ENCODE data around the gene EFCAB14.
"Not testable (repeated sequence)": the region's sequence is repeated elsewhere in the genome, so short reads cannot be mapped to it uniquely, and the experiment has no call there.

EFCAB14 gene, protein sequence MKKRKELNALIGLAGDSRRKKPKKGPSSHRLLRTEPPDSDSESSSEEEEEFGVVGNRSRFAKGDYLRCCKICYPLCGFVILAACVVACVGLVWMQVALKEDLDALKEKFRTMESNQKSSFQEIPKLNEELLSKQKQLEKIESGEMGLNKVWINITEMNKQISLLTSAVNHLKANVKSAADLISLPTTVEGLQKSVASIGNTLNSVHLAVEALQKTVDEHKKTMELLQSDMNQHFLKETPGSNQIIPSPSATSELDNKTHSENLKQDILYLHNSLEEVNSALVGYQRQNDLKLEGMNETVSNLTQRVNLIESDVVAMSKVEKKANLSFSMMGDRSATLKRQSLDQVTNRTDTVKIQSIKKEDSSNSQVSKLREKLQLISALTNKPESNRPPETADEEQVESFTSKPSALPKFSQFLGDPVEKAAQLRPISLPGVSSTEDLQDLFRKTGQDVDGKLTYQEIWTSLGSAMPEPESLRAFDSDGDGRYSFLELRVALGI

DNA sequence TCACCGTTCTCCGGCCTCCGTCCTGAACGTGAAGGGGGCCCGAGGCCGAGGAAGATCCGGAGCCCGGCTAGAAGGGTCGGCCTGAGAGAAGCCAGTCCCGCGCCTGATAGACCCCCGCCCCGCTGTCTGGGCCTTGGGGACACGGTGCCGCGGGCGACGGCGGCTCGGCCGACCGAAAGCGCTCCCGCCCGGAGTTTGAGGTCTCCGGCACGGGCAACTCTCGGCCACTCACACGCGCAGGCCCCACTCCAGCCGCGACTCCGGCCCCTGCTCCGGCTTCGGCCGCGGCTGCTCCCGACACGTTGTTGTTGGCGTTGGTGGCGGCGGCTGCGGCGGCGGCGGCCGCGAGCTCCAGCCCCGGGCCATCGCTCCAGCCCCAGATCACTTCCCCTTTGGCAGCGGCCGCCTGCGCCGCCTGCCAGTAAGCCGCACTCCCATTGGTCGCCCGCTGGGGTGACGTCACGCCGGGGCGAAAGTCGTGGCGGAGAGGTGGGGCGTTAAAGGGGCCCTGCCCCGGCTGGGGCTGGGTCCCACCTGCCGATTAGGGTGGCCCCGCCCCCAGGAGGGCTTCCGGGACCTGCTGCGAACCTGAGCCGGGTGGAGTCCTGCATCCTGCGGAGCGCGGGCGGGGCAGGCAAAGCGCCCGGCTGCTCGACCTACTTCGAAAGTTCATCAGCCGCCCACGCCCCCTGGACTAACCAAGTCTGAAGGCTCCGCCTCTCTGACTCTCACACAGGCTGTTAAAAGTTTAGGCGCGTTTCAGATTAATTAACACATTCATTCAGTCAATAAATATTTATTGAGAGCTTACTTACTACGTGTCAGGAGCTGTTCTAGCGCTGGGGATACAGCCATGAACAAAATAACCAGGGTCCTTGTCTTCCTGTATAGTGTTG is at the start of gene EFCAB14:
Gene EFCAB14 (minus strand): TSS at position 388 of the 896 bp plus-strand sequence. CDS start 1,027 bp downstream, outside the sequence.
- peak; percentile 90 for FAIRE-seq
- peak; percentile 98 for DNase-seq (ENCODE audit: low spot score)

DNA sequence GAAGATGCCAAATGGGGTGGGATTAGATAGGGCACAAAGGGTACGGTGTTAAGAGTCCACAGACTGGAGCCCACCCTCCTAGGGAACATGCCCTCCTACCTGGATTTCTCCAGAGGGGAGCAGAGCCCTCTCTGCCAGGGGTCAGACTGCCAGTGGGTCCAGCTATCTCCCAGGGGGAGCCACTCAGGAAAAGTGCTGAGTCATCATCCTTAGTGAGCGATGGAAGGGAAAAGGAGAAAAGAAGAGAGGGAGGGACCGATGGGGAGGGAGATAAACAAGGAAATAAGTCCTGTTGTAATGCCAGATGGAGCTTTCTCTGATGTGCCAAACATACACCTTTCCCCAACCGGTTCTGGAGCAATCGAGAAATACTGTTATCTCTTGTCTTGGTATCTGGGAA is 49.5 kb upstream of the EFCAB14 start:
- DNase-seq (ENCODE audit: low spot score) (no peak), FAIRE-seq (no peak)

DNA sequence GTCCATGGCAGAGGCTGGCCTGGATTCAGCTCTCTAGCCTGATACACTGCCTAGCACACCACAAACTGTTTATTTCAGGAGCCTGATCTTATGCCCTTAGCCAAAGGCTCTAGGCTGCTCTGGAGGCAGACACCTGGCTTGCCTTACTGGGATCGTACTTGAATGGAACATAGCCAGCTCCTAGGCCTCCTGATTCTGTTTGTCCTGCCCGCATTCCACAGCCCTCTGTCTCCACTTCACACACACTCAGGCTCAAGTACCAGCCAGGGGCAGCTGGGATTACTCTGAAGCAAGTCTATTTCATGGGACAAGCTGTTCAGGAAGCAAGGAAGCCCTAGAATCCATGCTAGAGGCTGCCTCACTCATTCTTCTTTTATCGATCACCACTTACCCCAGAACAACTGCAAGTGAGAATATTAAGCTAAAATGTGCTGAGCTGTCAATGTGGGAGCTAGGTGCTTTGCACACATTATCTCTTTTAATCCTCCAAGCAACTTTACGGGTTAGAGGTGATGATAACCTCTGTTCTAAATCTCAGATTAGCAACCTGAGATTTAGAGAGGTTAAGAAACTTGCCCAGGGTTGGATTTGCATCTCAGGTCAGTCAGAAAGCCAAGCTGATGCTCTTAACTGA is 48.9 kb upstream of the EFCAB14 start:
- FAIRE-seq (no peak), DNase-seq (ENCODE audit: low spot score) (no peak)

DNA sequence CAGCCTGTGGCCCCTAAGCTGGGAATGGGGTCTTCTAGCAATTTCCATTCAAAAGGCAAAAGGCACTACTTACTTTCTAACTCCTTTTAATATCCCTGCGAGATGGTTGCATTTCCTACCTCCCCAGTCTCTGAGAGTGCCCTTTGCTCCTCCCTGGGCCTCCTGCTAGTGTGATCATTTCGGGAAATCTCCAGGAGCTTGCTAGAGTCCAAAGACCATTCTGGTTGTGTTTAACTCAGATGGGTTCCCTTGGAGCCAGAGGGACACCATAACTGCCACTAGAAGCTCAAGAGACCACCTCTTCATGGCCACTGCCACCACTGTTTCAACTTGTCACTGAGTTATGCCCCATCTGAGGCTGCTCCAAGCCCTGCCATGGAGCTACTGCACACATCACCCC is 45.5 kb upstream of the EFCAB14 start:
- FAIRE-seq: no peak
- DNase-seq (ENCODE audit: low spot score): no peak

DNA sequence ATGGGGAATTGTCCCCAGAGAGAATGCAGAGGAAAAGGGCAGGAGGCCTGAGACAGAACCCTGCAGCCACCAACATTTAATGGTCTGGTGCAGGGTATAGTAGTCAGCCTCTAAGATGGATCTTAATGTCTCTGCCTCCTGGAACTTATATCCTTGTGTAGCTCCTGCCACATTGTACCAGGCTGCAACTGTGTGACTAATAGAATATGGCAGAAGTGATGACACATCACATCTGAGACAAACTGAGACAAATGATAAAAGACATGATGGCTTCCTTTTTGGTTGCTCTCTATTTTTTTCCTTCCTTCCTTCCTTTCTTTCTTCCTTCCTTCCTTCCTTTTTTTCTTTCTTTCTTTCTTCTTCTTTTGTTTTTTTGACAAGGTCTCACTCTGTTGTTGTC is 42.8 kb upstream of the EFCAB14 start:
- DNase-seq (ENCODE audit: low spot score): no peak
- no peak for FAIRE-seq

DNA sequence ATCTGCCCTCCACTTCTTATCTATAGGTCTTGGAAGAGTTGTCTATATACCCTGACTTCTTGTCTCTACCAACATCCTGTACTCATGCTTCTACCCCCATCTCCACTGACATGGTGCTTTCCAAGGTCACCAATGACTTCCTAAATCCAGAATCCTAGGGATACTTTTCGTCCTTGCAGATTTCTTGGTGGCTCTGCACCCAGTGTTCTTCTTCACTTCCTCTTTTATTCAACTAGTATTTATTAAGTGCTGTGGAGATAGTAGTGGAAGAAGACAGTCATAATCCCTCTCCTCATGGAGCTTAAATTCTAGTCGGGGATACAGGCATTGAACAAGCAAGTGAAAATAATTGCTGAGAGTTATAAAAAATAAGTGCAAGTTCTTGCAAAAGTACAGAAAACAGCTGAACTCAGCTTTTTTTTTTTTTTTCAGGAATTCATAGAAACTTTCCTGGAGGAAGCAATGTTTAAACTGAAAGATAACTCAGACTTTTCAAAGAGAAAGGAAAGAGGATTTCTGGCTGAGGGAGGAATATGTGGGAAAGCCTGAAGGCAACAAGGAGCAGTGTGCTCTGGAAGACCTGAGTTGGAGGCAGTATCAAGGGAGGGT is 41.7 kb upstream of the EFCAB14 start:
- FAIRE-seq: no peak

DNA sequence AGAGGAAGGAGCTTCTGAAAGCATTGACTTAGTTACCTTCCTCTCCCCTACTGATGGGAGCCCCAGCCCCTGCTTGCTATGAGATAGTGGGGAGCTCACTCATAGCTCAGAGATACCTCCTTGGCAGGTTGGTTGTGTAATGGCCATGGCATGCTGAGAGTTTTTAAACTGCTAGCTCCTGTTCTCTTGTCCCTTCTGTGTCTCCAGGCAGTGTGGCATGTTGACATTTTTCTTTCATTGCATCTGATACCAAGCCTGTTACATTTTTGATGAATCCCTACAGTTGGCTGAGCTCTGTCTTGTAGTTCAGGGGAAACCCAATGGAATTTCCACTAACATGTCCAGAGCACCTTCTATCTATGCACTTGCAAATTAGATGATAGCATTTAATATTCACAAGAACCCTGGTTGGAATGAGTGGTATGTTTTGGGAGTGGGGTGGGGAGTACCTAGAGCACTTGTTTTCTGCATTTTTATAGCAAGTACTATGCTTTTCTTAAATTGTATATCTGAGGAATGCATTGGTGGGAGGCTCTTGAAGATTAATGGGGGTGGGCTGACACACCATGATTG is 39.1 kb upstream of the EFCAB14 start:
- DNase-seq (ENCODE audit: low spot score) (no peak), FAIRE-seq (no peak)

More for the DNA sequence above, 41.7 kb upstream of the EFCAB14 start:
- no peak for DNase-seq (ENCODE audit: low spot score)

DNA sequence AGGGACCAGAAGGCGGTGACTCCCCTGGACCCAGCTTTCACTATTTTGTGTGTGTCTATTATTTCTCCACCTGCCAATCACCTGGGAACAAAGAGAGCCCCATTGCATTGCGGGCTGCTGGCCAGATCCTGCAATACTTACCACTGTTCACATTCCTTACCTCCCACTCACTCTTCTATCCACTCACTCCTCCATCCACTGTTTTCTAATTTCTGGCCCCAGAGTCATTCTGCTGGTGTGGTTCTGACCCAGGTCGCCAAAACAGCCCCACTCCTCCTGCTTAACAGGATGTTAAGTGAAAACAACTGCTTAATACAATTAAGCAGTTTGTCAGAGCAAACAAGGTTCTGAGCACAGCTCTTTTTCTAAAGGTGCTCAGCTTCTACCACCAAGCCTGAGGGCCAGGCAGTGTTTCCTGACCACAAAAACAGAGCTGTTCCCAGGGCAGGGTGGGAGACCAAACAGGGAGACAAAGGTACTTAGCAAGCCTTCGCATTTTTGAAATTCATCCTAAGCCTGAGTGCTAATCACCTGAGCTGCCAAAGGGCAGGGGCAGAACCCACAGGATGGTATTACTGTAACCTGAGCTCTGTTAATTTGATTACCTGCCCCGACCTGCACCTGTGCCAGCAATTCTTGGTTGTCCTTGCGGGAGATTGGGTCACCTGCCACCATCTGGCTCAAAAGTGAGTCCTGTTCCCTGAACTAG is 38.5 kb upstream of the EFCAB14 start:
- DNase-seq (ENCODE audit: low spot score): peak; percentile 47
- FAIRE-seq: no peak

DNA sequence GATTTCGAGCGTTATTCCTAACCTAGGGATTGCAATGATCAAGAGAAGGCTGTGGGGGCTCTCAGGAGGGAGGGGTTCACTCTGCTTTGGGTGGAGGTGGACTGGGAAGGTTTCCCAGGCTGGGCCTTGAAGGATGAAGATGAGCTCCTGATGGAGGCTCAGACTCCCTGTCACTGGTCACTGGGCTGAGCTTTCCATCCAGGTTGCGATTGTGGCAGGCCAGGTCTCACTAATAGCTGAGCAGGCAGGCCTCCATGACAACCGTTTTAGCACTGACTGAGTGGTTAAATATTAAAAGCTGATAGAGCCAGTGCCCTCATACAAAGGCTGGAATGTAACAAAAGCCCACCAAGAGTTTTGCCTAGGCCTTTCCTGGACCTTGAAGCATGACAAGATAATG is 36.2 kb upstream of the EFCAB14 start:
- FAIRE-seq: no peak

DNA sequence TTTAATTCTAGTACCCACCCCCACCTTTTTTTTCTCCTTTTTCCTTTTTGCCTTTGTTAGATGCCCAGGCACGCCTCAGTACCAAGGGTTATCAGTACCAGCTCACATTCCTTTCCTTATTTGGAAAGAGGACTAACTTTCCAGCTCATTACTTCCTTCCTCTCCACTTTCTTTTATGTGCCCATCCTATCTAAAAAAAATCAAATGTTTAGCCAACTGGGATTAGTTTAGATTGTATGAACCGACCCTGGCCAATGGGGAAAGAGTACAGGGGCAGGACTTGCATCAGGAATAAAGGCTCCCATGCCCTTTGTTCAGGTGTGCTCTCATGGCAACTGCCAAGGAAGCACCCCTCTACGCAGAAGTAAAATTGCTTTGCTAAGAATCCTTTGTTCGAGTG is 35.8 kb upstream of the EFCAB14 start:
- FAIRE-seq; DNase-seq (ENCODE audit: low spot score): not testable (repeated sequence)

More for the DNA sequence above, 36.2 kb upstream of the EFCAB14 start:
- DNase-seq (ENCODE audit: low spot score): no peak

DNA sequence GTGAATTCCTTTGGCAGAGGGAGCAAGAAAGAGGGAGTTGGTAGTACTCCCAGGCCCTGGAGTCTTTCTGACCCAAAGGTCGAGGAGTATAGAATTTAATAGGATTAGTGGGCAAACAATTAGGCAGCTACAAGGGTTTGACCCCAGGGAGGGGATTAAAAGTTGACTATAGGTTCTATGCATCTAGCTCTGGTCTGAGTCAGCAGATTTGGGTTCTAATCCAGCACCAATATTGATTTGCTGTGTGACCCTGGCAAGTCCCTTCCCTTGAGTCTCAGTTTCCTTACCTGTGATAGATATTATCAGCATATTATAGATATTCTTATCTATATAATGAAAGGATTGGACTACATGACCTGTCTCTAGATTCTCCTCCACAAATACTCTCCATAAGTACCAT is 35.1 kb upstream of the EFCAB14 start:
- DNase-seq (ENCODE audit: low spot score) (no peak), FAIRE-seq (no peak)

DNA sequence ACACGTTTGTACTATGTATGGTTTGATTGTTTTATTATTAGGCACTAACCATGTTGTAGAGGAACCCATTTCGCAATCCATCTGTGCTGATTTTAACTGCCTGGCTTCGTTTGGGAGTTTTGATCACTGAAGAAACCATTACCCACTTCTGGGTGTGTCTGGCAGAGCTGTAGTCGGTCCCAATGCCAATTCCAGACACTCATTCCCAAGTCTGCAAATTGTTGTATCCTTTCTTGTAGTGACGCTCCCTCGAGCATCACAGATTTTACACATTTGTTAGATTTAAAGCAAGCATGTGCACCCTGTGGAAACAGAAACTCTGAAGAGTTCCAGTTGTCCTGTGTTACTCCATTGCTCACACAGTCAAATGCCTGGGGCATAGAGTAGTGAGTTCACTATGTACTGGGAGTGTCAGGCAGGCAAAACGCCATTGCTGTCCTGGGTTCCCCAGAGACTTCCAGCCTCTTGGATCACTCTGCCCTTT is 31.0 kb upstream of the EFCAB14 start:
- FAIRE-seq (no peak), DNase-seq (ENCODE audit: low spot score) (no peak)

DNA sequence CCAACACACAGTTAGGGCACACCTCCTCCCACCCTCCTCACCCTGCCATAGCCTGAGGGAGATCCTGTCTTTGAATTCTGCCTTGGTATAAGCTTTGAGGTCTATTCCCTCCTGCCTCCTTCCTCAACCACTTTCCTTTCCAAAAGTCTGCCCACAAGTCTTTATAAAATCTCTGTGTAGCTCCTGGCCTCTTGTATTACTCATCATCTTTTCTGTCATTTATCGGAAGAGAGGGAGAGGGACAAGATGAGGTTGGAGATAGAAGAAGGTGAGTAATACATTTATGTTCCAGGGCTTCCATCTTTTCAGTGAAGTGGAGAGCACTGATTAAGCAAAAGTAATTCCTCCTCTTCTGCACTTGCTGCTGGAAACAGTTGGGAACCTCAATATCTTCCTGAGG is 30.5 kb upstream of the EFCAB14 start:
- FAIRE-seq: no peak
- no peak for DNase-seq (ENCODE audit: low spot score)

DNA sequence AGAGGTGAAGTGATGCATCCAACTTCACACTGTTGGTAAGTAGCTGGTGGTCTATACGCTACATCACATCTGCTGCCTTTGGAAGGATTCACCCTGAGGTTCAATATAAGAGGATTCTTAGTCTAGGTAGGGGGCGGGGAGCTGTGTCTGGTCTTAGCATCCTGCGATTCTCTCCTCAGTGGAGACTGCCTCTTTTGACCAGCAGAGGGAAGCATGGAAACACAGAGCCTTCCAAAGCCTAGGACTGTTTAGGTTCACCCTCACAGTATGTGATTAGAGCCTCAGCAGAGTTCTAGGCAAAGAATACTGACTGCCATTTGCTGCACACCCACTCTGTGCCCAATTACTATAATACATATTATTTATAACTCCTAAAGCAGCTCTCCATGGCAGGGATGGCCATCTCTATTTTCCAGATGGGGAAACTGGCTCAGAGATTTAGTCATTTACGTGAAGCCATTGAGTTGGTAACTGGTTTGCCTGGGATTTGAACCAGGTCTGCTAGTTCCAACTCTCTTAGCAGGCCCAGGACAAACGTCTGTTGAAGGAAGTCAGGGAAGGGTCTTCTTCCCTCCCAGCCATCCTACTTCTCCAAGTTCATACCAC is 28.9 kb upstream of the EFCAB14 start:
- DNase-seq (ENCODE audit: low spot score) (peak; percentile 69), FAIRE-seq (no peak)

DNA sequence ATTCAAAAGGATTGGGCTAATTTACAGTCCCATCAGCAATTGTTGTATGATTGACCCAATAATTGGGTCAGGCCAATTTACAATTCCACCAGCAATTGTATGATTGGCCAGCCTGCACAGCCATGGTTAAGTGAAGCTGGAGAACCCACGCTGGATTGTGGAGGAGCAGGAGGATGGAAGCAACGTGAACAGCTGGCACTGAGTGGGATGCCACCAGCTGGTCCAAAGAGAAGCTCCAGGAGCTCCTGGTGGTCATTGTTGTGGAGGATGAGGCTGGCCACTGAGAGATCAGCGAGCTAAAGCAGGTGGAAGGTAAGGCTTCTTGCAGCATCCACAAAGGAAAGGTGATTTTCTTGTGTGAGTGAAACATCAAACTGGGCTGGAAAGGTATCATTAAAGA is 23.2 kb upstream of the EFCAB14 start:
- FAIRE-seq (no peak), DNase-seq (ENCODE audit: low spot score) (no peak)

DNA sequence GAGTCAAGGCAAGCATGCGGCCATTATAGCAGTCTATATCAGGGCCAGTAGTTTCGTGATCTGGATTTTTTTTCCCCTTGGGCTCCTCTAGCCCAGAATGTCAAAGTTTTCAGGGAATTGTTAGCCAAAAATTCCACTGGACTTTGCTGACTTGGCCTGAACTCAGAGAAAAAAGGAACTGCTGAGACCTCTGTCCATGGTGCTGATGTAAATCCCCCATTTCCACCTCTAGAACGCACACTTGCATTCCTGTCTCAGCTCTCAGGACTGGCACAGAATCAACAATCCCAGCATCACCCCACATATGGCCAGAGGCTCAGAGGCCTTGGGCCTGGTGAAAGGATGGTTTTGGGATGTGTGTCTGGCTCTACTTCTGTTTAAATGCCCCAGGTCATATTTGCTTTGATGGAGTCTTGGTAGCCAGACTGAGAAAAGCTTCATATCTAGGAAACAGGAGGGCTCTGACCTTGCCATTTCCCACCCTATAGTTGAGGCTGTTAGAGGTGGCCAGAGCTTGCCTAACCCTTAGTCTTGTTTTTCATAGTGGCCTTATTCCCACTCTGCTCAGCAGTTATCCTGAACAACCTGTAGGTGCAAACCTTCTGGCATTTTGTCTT is 16.9 kb upstream of the EFCAB14 start:
- FAIRE-seq: no peak
- peak; percentile 57 for DNase-seq (ENCODE audit: low spot score)

DNA sequence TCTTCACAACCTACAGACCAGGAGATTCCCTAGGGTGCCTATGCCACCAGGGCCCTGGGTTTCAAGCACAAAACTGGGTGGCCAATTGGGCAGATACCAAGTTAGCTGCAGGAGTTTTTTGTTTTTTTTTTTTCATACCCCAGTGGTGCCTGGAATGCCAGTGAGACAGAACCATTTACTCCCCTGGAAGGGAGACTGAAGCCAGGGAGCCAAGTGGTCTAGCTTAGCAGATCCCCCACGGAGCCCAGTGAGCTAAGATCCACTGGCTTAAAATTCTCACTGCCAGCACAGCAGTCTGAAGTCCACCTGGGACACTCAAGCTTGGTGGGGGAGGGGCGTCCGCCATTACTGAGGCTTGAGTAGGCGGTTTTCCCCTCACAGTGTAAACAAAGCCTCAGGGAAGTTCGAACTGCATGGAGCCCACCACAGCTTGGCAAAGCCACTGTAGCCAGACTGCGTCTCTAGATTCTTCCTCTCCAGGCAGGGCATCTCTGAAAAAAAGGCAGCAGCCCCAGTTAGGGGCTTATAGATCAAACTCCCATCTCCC is 9.5 kb upstream of the EFCAB14 start:
- DNase-seq (ENCODE audit: low spot score); FAIRE-seq: not testable (repeated sequence)

DNA sequence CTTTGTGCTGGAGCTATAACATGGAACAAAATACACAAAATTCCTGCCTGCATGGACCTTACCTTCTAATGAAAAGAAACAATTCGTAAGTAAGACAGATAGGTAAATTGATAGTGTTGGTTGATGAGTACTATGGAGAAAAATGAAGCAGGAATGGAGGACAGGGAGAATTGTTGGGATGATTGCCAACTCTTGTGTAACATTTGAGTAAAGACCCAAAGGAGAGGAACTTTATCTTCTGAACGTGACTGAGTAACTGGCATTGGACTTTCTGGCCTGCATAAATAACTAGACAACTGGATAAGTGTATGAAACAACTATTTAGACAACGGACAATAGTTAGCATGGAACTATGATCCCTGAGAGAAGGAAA is 6.8 kb upstream of the EFCAB14 start:
- FAIRE-seq (no peak), DNase-seq (ENCODE audit: low spot score) (no peak)
